Measurements from ENCODE around the gene ALK. TPM values are rescaled to one million over a fixed set of nuclear protein-coding genes. Genes with fewer than 3 reads are reported as not detected.

The ALK gene
- total RNA-seq, 1 experiment from 2014 or later: 0.07 TPM

GRCh38 chr2:29916571-29916970 lies 4.8 kb downstream of the ALK start:
- TF ChIP-seq, protein P1, sequence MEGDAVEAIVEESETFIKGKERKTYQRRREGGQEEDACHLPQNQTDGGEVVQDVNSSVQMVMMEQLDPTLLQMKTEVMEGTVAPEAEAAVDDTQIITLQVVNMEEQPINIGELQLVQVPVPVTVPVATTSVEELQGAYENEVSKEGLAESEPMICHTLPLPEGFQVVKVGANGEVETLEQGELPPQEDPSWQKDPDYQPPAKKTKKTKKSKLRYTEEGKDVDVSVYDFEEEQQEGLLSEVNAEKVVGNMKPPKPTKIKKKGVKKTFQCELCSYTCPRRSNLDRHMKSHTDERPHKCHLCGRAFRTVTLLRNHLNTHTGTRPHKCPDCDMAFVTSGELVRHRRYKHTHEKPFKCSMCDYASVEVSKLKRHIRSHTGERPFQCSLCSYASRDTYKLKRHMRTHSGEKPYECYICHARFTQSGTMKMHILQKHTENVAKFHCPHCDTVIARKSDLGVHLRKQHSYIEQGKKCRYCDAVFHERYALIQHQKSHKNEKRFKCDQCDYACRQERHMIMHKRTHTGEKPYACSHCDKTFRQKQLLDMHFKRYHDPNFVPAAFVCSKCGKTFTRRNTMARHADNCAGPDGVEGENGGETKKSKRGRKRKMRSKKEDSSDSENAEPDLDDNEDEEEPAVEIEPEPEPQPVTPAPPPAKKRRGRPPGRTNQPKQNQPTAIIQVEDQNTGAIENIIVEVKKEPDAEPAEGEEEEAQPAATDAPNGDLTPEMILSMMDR (IDR thresholded peaks at IDR 0.05; ENCODE audit: unreplicated experiment): no peak
- no TSS peak for BruUV-seq (replicated peaks)
- no peak for DNase-seq (ENCODE audit: unreplicated experiment)
- no peaks in the 10 kb centered on the region for H3K36me3 Mint-ChIP-seq (ENCODE audit: insufficient read depth, unreplicated experiment)
- H3K27me3 Mint-ChIP-seq (ENCODE audit: insufficient read depth, unreplicated experiment): no peaks in the 10 kb centered on the region
- H3K9me3 Mint-ChIP-seq (ENCODE audit: unreplicated experiment): no peaks in the 10 kb centered on the region
- ChIA-PET CTCF (no interaction called here), POLR2A (no interaction called here)
- no peak overlapping the region for H3K4me3 Mint-ChIP-seq (ENCODE audit: unreplicated experiment)
- H3K27ac Mint-ChIP-seq (ENCODE audit: low read depth, unreplicated experiment): no peak overlapping the region
- intact Hi-C loops (cut with micrococcal nuclease): no loop called here
- H3K4me1 Mint-ChIP-seq (ENCODE audit: insufficient read depth, unreplicated experiment): no peaks in the 10 kb centered on the region

- no peaks in the 10 kb centered on the region for H3K9me3 Mint-ChIP-seq (ENCODE audit: unreplicated experiment)
- no peak overlapping the region for H3K27ac Mint-ChIP-seq (ENCODE audit: low read depth, unreplicated experiment)
- intact Hi-C loops (cut with micrococcal nuclease): no loop called here
- TF ChIP-seq, protein P1 (IDR thresholded peaks at IDR 0.05; ENCODE audit: unreplicated experiment): no peak
- no peaks in the 10 kb centered on the region for H3K27me3 Mint-ChIP-seq (ENCODE audit: insufficient read depth, unreplicated experiment)
- ChIA-PET POLR2A (interaction anchor here (0.5 kb wide), 1 partner anchor 707 kb away, joined by 3 read pairs; no protein-coding TSS in a partner anchor), CTCF (interaction anchor here (0.7 to 2.1 kb wide), 3 partner anchors 11 to 116 kb away, joined by 3 to 4 read pairs (median 3); no protein-coding TSS in a partner anchor)
- no peak overlapping the region for H3K4me3 Mint-ChIP-seq (ENCODE audit: unreplicated experiment)
- H3K4me1 Mint-ChIP-seq (ENCODE audit: insufficient read depth, unreplicated experiment): no peaks in the 10 kb centered on the region
- H3K36me3 Mint-ChIP-seq (ENCODE audit: insufficient read depth, unreplicated experiment): no peaks in the 10 kb centered on the region
- DNase-seq (ENCODE audit: unreplicated experiment): no peak
- BruUV-seq (replicated peaks): no TSS peak
Measured at GRCh38 chr2:29910960-29911359, 10.4 kb downstream of the ALK start.

DNA sequence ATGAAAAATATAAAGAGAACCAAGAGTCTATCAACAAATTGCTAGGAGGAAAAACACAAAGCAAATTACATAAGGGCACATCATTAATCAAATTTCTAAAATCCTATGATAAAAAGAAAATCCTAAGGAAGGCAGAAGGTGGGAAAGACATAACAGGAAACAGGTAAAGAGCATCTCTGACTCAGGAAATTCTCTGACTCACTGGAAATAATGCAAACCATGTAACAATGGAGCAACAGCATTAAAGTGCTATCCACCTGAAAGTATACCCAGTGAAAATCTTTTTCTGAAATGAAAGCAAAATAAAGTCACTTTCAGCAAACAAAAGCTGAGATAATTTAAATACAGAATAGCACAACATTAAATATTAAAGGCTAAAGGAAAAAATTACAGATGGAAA lies 10.9 kb downstream of the ALK start:
- intact Hi-C loops (cut with micrococcal nuclease): no loop called here
- no peak overlapping the region for H3K4me3 Mint-ChIP-seq (ENCODE audit: unreplicated experiment)
- ChIA-PET CTCF (interaction anchor here (0.7 to 2.1 kb wide), 6 partner anchors 10 to 1551 kb away, joined by 3 to 6 read pairs (median 4); no protein-coding TSS in a partner anchor), POLR2A (no interaction called here)
- H3K4me1 Mint-ChIP-seq (ENCODE audit: insufficient read depth, unreplicated experiment): no peaks in the 10 kb centered on the region
- H3K9me3 Mint-ChIP-seq (ENCODE audit: unreplicated experiment): no peaks in the 10 kb centered on the region
- H3K27me3 Mint-ChIP-seq (ENCODE audit: insufficient read depth, unreplicated experiment): no peaks in the 10 kb centered on the region
- no peak for DNase-seq (ENCODE audit: unreplicated experiment)
- no peaks in the 10 kb centered on the region for H3K36me3 Mint-ChIP-seq (ENCODE audit: insufficient read depth, unreplicated experiment)
- TF ChIP-seq, protein P1 (IDR thresholded peaks at IDR 0.05; ENCODE audit: unreplicated experiment): no peak
- BruUV-seq (replicated peaks): no TSS peak
- no peak overlapping the region for H3K27ac Mint-ChIP-seq (ENCODE audit: low read depth, unreplicated experiment)

DNA sequence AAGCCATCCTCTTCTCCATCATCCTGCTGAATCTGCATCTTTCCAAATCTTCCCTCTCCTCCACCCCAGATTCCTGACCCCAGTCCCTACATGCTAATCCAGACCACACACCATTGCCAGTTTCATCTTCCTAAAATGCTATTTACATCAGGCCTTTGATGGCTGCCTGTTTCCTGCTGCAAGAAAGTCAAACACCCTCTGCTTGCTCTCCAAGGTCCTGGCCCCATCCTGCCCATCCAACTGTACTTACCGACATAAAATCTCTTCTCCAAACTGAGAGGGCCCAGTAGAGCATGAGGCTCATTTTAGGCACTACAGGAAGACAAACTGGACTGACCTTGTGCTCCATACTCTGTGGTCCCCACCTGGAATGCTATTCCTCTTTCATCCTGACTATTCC lies 19.0 kb downstream of the ALK start:
- Mint-ChIP-seq H3K4me3 (ENCODE audit: unreplicated experiment) (no peak overlapping the region), H3K9me3 (ENCODE audit: unreplicated experiment) (no peaks in the 10 kb centered on the region), H3K27ac (ENCODE audit: low read depth, unreplicated experiment) (no peak overlapping the region), H3K4me1 (ENCODE audit: insufficient read depth, unreplicated experiment) (no peaks in the 10 kb centered on the region), H3K36me3 (ENCODE audit: insufficient read depth, unreplicated experiment) (no peaks in the 10 kb centered on the region), H3K27me3 (ENCODE audit: insufficient read depth, unreplicated experiment) (peaks cover 63% of the 10 kb centered on the region)
- intact Hi-C loops (cut with micrococcal nuclease): no loop called here
- CTCF ChIA-PET: no interaction called here
- POLR2A ChIA-PET: no interaction called here
- BruUV-seq (replicated peaks): no TSS peak
- TF ChIP-seq, protein P1 (IDR thresholded peaks at IDR 0.05; ENCODE audit: unreplicated experiment): no peak
- DNase-seq (ENCODE audit: unreplicated experiment): no peak

Data from MCF 10A (cell line).